Ovary (tissue), 9 donors: ENCODE results near the gene TXNDC11. TPM values are rescaled to one million over a fixed set of nuclear protein-coding genes. Genes with fewer than 3 reads are reported as not detected.
A peak's percentile ranks its signal among the peaks of the same experiment; 100 is the strongest.

ENCODE experiments used
- DNase-seq, 5 donors: peaks; one replicate each; pipeline ENCODE4 v3.0.0-alpha.2; 2019 to 2020
- H3K27ac ChIP-seq, 2 donors: fragments of 200-600 bp; one replicate each; pipeline versions ENCODE4 v1.5.1 to v1.8.0; 2019 to 2022
- H3K27me3 ChIP-seq: fragments of 200-600 bp; one replicate; pipeline ENCODE4 v1.8.0; 2022
- H3K36me3 ChIP-seq: fragments of 200-600 bp; sonication (generic); one replicate; pipeline ENCODE4 v1.5.1; 2019
- H3K4me1 ChIP-seq: one replicate; pipeline ENCODE4 v1.8.1; 2013; ENCODE audit warnings: mild to moderate bottlenecking, moderate library complexity; ENCODE audit not compliant: insufficient read depth
- H3K4me3 ChIP-seq: fragments of 200-600 bp; sonication (generic); one replicate; pipeline ENCODE4 v1.5.1; 2017
- H3K9me3 ChIP-seq, 2 donors: fragments of 200-600 bp in 1 of 2; sonication (generic) in 1 of 2; one replicate each; pipeline versions ENCODE4 v1.5.1 to v1.8.1; 2013 to 2019; ENCODE audit warnings: mild to moderate bottlenecking in 1 of 2, moderate library complexity in 1 of 2
- CTCF ChIP-seq, 3 donors: fragments of 450-650 bp in 2 of 3; fragments of 200-600 bp in 1 of 3; IDR thresholded peaks; one replicate each; pipeline versions ENCODE4 v1.5.1 to v1.8.0; 2016 to 2022; ENCODE audit warnings: antibody characterized with exemption in 3 of 3, mild to moderate bottlenecking in 1 of 3
- EP300 ChIP-seq: sonication (generic); formaldehyde crosslinking; IDR thresholded peaks from one replicate; pipeline ENCODE4 v1.6.1; 2017; ENCODE audit warnings: antibody characterized with exemption
- POLR2A ChIP-seq: fragments of 450-650 bp; IDR thresholded peaks from one replicate; pipeline ENCODE4 v1.6.1; 2017; ENCODE audit warnings: antibody characterized with exemption, mild to moderate bottlenecking, moderate library complexity
- WGBS, 3 donors: extraction: QIAGEN DNeasy Blood & Tissue Kit in 1 of 3; methylation state at CpG; one replicate each; pipeline versions ENCODE4 v1.1.5 to v1.1.7; 2013 to 2017; 5-methylcytosine and 5-hydroxymethylcytosine counted together
- intact Hi-C, 4 donors: fragments of 100-400 bp; cut with DNase I; formaldehyde crosslinking; loops; one replicate each; pipeline versions ENCODE4 v1.11.0 to v1.15.1; 2022 to 2023
- polyA plus RNA-seq, 2 donors: library from polyadenylated mRNA; stranded (reverse); fragments of 200-250 nt in 1 of 2; fragments of 350-450 nt in 1 of 2; fragmentation: Illumina TruSeq in 1 of 2; extraction: RNeasy Lipid Tissue Mini Kit (QIAGEN cat#74804) in 1 of 2; gene quantifications; one replicate each; pipeline ENCODE4 v1.2.3, GENCODE V29; 2013 to 2014
- total RNA-seq, 7 donors: library from RNA; depleted of rRNA in 2 of 7; stranded (reverse); fragments of >200 nt in 2 of 7; fragmentation: NEBNext Ultra II Directional in 3 of 7; extraction: Animal tissue kit (Norgen Biotek cat#: 25700) in 3 of 7; gene quantifications; one replicate each; pipeline versions ENCODE4 v1.1.0 to v1.2.4, GENCODE V29; 2016 to 2023
- donor health status: DM: no; HTN: no; CAD: no; lungs with moderate emphysema.
- donor health status: DM: no; HTN: no; CAD: no.
- donor health status: Bipolar disorder and iron deficiency.
- donor health status: DM: yes; HTN: yes; CAD: no.
- donor health status: DM: no; HTN: no; CAD: no.
- donor health status: DM: yes; HTN: yes; CAD: no.

The TXNDC11 gene
- total and polyA plus RNA-seq, 9 donors: 32.3 to 48.6 (median 39.3) TPM

- H3K4me3 ChIP-seq: no peak overlapping the region
- intact Hi-C loops: no loop called here
- TF ChIP-seq POLR2A: no peak
- no peak for TF ChIP-seq CTCF (IDR thresholded peaks at IDR 0.05)
- H3K36me3 ChIP-seq: no peaks in the 10 kb centered on the region
- H3K4me1 ChIP-seq: peaks cover 21% of the 10 kb centered on the region
- no peak for DNase-seq
- no peaks in the 10 kb centered on the region for H3K9me3 ChIP-seq
- peak overlapping the region in 1 of 2 donors; percentile 70 for H3K27ac ChIP-seq
- H3K27me3 ChIP-seq: no peaks in the 10 kb centered on the region
Measured at GRCh38 chr16:11784038-11784369, 41.3 kb upstream of the TXNDC11 start.

- 1 to 7% (median 1%) methylated on average over 5 of the region's 5 CpGs for WGBS, 3 donors
Measured at GRCh38 chr16:11783319-11784037, 40.8 kb upstream of the TXNDC11 start.

GRCh38 chr16:11781773-11782172 lies 39.1 kb upstream of the TXNDC11 start:
- Histone ChIP-seq H3K4me1 (peaks cover 21% of the 10 kb centered on the region), H3K27ac (peak overlapping the region in 1 of 2 donors; percentile 70), H3K36me3 (no peaks in the 10 kb centered on the region), H3K27me3 (no peaks in the 10 kb centered on the region), H3K4me3 (no peak overlapping the region), H3K9me3 (no peaks in the 10 kb centered on the region)
- intact Hi-C loops: no loop called here
- DNase-seq: no peak
- 35 to 44% (median 36%) methylated on average over 5 of the region's 5 CpGs for WGBS, 3 donors
- TF ChIP-seq POLR2A: no peak
- no peak for TF ChIP-seq CTCF (IDR thresholded peaks at IDR 0.05)
- no peak for TF ChIP-seq EP300

More at GRCh38 chr16:11783319-11784037, 40.8 kb upstream of the TXNDC11 start:
- Histone ChIP-seq H3K36me3 (no peaks in the 10 kb centered on the region), H3K4me3 (peak overlapping the region; percentile 19), H3K4me1 (peaks cover 21% of the 10 kb centered on the region), H3K27me3 (no peaks in the 10 kb centered on the region), H3K27ac (peak overlapping the region in 1 of 2 donors; percentile 70), H3K9me3 (no peaks in the 10 kb centered on the region)
- intact Hi-C loops: no loop called here
- no peak for DNase-seq
- TF ChIP-seq EP300 (no peak), CTCF (IDR thresholded peaks at IDR 0.05) (no peak), POLR2A (no peak)

GRCh38 chr16:11780991-11781680 lies 38.5 kb upstream of the TXNDC11 start:
- Histone ChIP-seq H3K36me3 (no peaks in the 10 kb centered on the region), H3K9me3 (no peaks in the 10 kb centered on the region), H3K4me1 (peaks cover 20% of the 10 kb centered on the region), H3K4me3 (no peak overlapping the region), H3K27me3 (no peaks in the 10 kb centered on the region), H3K27ac (no peak overlapping the region)
- intact Hi-C loops: no loop called here
- TF ChIP-seq EP300 (no peak), CTCF (IDR thresholded peaks at IDR 0.05) (no peak), POLR2A (no peak)
- 59 to 71% (median 63%) methylated on average over 4 of the region's 4 CpGs for WGBS, 3 donors
- no peak for DNase-seq
